Panc1 (cell line): ENCODE data around the gene CHCHD2. TPM values are rescaled to one million over a fixed set of nuclear protein-coding genes. Genes with fewer than 3 reads are reported as not detected.
"Not testable (repeated sequence)": the region's sequence is repeated elsewhere in the genome, so short reads cannot be mapped to it uniquely, and the experiment has no call there.

Experiments
- ATAC-seq: fragments of 200-7000 bp; cut with Tn5 transposase; 2 replicates; pipeline ENCODE4 v1.9.1; 2020; ENCODE audit warnings: mild to moderate bottlenecking, moderate library complexity
- BruUV-seq: library from RNA; stranded (reverse); fragments of 400-500 nt; replicated peaks from 2 replicates; lab custom pipeline; 2021; lab: Mats Ljungman, UMichigan
- CTCF ChIA-PET: fragments of 300-600 bp; sonication (Branson Sonifier 250); formaldehyde crosslinking; loops from one replicate; lab custom pipeline; 2022; ENCODE audit warnings: antibody characterized with exemption; lab: Charles Lee
- POLR2A ChIA-PET: fragments of 300-600 bp; sonication (Branson Sonifier 250); formaldehyde crosslinking; loops from one replicate; lab custom pipeline; 2022; ENCODE audit warnings: antibody characterized with exemption; lab: Charles Lee
- DNase-seq: peaks from one replicate; pipeline ENCODE4 v3.0.0-alpha.2; 2010; ENCODE audit warnings: low read depth, low spot score
- H3K27ac ChIP-seq: 2 replicates; pipeline ENCODE4 v1.5.1; 2011; ENCODE audit warnings: mild to moderate bottlenecking, low read length, inconsistent platforms
- H3K27me3 ChIP-seq: fragments of 200-500 bp; sonication (Bioruptor generic); 2 replicates; pipeline ENCODE4 v1.6.0; 2014; ENCODE audit warnings: low read length, inconsistent platforms; ENCODE audit not compliant: control insufficient read depth, insufficient read depth
- H3K36me3 ChIP-seq: fragments of 200-500 bp; sonication (Bioruptor generic); 2 replicates; pipeline ENCODE4 v1.5.1; 2014; ENCODE audit warnings: inconsistent platforms, mild to moderate bottlenecking, low read length, moderate library complexity; ENCODE audit not compliant: control insufficient read depth, insufficient read depth
- H3K4me1 ChIP-seq: 2 replicates; pipeline ENCODE4 v1.5.1; 2011; ENCODE audit warnings: inconsistent platforms, mild to moderate bottlenecking, low read length, moderate library complexity; ENCODE audit not compliant: control insufficient read depth, insufficient read depth
- H3K4me3 ChIP-seq, 2 experiments: 2 replicates each; pipeline ENCODE4 v1.5.1; 2011 to 2012; ENCODE audit warnings: low read depth in 2 of 2, low read length in 2 of 2, mild to moderate bottlenecking in 2 of 2, inconsistent platforms in 1 of 2, moderate library complexity in 1 of 2
- H3K9me3 ChIP-seq: fragments of 200-500 bp; sonication (Bioruptor generic); 2 replicates; pipeline ENCODE4 v1.5.1; 2014; ENCODE audit warnings: low read depth, mild to moderate bottlenecking, inconsistent platforms, low read length, moderate library complexity; ENCODE audit not compliant: control insufficient read depth, insufficient read depth
- POLR2AphosphoS5 ChIP-seq: IDR thresholded peaks from 2 replicates; pipeline ENCODE4 v1.6.1; 2012; ENCODE audit warnings: mild to moderate bottlenecking, low read depth, low read length, moderate library complexity
- SIN3A ChIP-seq: IDR thresholded peaks from 2 replicates; pipeline ENCODE4 v1.6.1; 2012; ENCODE audit warnings: low read depth, mild to moderate bottlenecking, low read length, moderate library complexity, borderline replicate concordance; ENCODE audit not compliant: insufficient read depth
- TCF7L2 ChIP-seq: IDR thresholded peaks from 2 replicates; pipeline ENCODE4 v1.6.1; 2011; ENCODE audit warnings: mild to moderate bottlenecking, low read depth, low read length, inconsistent platforms
- in situ Hi-C: cut with HindIII; loops from 2 replicates; pipeline ENCODE4 v1.10.0; 2016; ENCODE audit warnings: low sequenced_read_pairs, low pct_unique_long_range_greater_than_20kb
- intact Hi-C: fragments of 100-400 bp; cut with micrococcal nuclease; formaldehyde crosslinking; loops from one replicate; pipeline ENCODE4 v1.10.0; 2022; ENCODE audit not compliant: unreplicated experiment
- total RNA-seq: library from RNA; stranded (reverse); gene quantifications from one replicate; pipeline ENCODE4 v1.2.1, GENCODE V29; 2021; ENCODE audit not compliant: unreplicated experiment
- TF ChIP-seq, protein P1 (sequence below): fragments of 450-650 bp; IDR thresholded peaks from 2 replicates; pipeline ENCODE4 v1.5.1; 2017; ENCODE audit warnings: mild to moderate bottlenecking
- TF ChIP-seq, protein P2 (sequence below), 2 experiments: IDR thresholded peaks; 2 replicates each; pipeline ENCODE4 v1.6.1; 2011 to 2012; ENCODE audit warnings: low read depth in 2 of 2, control low read depth in 1 of 2, low read length in 1 of 2, mild to moderate bottlenecking in 1 of 2, moderate library complexity in 1 of 2; ENCODE audit not compliant: insufficient read depth in 1 of 2

CHCHD2 gene
- total RNA-seq, 1 experiment from 2014 or later = 666 TPM

DNA sequence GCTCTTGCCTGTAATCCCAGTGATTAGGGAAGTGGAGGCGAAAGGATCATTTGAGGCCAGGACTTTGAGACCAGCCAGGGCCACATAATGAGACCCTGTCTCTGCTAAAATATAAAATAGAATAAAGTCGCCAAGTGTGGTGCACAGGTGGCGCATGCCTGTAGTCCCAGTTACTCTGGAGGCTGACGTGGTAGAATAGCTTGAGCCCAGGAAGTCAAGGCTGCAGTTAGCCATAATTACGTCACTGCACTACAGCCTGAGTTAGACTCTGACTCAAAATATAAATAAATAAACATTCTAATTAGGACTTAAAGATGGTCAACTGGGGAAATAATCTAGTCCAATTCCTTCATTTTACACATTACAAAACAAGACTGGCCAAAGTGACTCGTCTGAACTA, 768 bp downstream of the CHCHD2 start:
- POLR2A ChIA-PET = interaction anchor here (0.7 to 1.5 kb wide), 2 partner anchors 12 to 132 kb away, joined by 3 to 10 read pairs; no protein-coding TSS in a partner anchor
- intact Hi-C loops (no loop called here), in situ Hi-C loops (no loop called here)
- CTCF ChIA-PET = interaction anchor here (0.6 to 1.5 kb wide), 3 partner anchors 26 to 61 kb away, joined by 3 to 6 read pairs (median 4); no protein-coding TSS in a partner anchor
- no peak for TF ChIP-seq TCF7L2
- TF ChIP-seq SIN3A = no peak
- TF ChIP-seq POLR2AphosphoS5 = no peak
- peak overlapping the region; percentile 55 to 98 for H3K4me3 ChIP-seq
- H3K27ac ChIP-seq = peak overlapping the region; percentile 98
- H3K9me3 ChIP-seq = no peaks in the 10 kb centered on the region
- H3K27me3 ChIP-seq = no peaks in the 10 kb centered on the region
- TSS peak; percentile 86 for BruUV-seq
- ATAC-seq (peak; percentile 46; the same call in 1 of the 2 replicates), DNase-seq (peak; percentile 46)
- peaks cover 18% of the 10 kb centered on the region for H3K36me3 ChIP-seq
- peaks cover 6% of the 10 kb centered on the region; the same call in 1 of the 2 replicates for H3K4me1 ChIP-seq

DNA sequence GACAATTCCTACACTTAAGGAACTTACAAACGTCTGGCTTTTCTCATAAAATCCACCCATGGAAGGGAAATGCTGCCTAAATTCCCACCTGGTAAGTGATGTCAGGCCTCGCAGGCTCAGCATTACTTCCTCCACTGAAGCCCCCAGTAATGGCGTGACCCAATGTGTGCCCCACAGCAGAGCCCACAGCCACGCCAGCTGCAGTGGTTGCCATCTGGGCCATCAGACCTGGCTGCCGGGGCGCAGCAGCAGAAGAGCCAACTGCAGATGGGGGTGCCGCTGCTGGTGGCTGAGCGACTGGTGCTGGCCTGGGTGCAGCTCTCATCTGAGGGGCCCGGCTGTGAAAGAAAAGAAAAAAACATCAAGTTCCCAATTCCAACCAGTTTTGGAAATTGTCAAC, 2.1 kb downstream of the CHCHD2 start:
- in situ Hi-C loops, ATAC-seq, H3K9me3 ChIP-seq, H3K4me3 ChIP-seq, POLR2A ChIA-PET, H3K4me1 ChIP-seq, BruUV-seq, H3K27ac ChIP-seq, H3K27me3 ChIP-seq, intact Hi-C loops, DNase-seq: not testable (repeated sequence)
- peaks cover 26% of the 10 kb centered on the region for H3K36me3 ChIP-seq
- CTCF ChIA-PET = interaction anchor here (0.7 to 1.0 kb wide), 3 partner anchors 12 to 27 kb away, joined by 3 to 4 read pairs (median 3); no protein-coding TSS in a partner anchor

DNA sequence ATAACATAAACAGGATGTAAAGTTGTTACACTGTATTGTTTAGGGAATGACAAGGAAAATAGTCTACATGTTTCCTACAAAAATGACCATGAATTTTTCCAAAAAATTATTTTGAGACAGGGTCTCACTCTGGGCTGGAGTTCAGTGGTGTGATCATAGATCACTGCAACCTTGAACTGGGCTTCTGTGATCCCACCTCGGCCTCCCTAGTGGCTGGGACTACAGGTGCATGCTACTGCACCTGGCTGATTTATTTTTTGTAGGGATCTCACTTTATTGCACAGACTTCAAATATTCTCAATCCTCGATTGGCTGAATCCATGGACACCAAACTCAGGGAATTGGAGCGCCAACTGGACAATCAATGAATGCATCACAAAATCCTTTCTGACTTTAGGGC, 6.6 kb downstream of the CHCHD2 start:
- CTCF ChIA-PET = no interaction called here
- peaks cover 26% of the 10 kb centered on the region for H3K36me3 ChIP-seq
- no TSS peak for BruUV-seq
- in situ Hi-C loops = no loop called here
- intact Hi-C loops = no loop called here
- H3K27ac ChIP-seq = no peak overlapping the region
- 0 out of 2 replicates have a peak, but pooled peaks cover 3% of the 10 kb centered on the region for H3K4me1 ChIP-seq
- no peaks in the 10 kb centered on the region for H3K27me3 ChIP-seq
- H3K4me3 ChIP-seq = no peak overlapping the region
- ATAC-seq = no peak
- no peaks in the 10 kb centered on the region for H3K9me3 ChIP-seq
- TF ChIP-seq, protein P1, sequence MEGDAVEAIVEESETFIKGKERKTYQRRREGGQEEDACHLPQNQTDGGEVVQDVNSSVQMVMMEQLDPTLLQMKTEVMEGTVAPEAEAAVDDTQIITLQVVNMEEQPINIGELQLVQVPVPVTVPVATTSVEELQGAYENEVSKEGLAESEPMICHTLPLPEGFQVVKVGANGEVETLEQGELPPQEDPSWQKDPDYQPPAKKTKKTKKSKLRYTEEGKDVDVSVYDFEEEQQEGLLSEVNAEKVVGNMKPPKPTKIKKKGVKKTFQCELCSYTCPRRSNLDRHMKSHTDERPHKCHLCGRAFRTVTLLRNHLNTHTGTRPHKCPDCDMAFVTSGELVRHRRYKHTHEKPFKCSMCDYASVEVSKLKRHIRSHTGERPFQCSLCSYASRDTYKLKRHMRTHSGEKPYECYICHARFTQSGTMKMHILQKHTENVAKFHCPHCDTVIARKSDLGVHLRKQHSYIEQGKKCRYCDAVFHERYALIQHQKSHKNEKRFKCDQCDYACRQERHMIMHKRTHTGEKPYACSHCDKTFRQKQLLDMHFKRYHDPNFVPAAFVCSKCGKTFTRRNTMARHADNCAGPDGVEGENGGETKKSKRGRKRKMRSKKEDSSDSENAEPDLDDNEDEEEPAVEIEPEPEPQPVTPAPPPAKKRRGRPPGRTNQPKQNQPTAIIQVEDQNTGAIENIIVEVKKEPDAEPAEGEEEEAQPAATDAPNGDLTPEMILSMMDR = no peak
- TF ChIP-seq POLR2AphosphoS5 = no peak
- no peak for TF ChIP-seq TCF7L2
- TF ChIP-seq SIN3A = no peak
- TF ChIP-seq, protein P2, sequence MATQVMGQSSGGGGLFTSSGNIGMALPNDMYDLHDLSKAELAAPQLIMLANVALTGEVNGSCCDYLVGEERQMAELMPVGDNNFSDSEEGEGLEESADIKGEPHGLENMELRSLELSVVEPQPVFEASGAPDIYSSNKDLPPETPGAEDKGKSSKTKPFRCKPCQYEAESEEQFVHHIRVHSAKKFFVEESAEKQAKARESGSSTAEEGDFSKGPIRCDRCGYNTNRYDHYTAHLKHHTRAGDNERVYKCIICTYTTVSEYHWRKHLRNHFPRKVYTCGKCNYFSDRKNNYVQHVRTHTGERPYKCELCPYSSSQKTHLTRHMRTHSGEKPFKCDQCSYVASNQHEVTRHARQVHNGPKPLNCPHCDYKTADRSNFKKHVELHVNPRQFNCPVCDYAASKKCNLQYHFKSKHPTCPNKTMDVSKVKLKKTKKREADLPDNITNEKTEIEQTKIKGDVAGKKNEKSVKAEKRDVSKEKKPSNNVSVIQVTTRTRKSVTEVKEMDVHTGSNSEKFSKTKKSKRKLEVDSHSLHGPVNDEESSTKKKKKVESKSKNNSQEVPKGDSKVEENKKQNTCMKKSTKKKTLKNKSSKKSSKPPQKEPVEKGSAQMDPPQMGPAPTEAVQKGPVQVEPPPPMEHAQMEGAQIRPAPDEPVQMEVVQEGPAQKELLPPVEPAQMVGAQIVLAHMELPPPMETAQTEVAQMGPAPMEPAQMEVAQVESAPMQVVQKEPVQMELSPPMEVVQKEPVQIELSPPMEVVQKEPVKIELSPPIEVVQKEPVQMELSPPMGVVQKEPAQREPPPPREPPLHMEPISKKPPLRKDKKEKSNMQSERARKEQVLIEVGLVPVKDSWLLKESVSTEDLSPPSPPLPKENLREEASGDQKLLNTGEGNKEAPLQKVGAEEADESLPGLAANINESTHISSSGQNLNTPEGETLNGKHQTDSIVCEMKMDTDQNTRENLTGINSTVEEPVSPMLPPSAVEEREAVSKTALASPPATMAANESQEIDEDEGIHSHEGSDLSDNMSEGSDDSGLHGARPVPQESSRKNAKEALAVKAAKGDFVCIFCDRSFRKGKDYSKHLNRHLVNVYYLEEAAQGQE (IDR thresholded peaks at IDR 0.05; ENCODE audit: insufficient read depth in 1 of 2, low read depth in 2 of 2, low read length in 1 of 2) = no peak
- no peak for DNase-seq
- POLR2A ChIA-PET = no interaction called here

DNA sequence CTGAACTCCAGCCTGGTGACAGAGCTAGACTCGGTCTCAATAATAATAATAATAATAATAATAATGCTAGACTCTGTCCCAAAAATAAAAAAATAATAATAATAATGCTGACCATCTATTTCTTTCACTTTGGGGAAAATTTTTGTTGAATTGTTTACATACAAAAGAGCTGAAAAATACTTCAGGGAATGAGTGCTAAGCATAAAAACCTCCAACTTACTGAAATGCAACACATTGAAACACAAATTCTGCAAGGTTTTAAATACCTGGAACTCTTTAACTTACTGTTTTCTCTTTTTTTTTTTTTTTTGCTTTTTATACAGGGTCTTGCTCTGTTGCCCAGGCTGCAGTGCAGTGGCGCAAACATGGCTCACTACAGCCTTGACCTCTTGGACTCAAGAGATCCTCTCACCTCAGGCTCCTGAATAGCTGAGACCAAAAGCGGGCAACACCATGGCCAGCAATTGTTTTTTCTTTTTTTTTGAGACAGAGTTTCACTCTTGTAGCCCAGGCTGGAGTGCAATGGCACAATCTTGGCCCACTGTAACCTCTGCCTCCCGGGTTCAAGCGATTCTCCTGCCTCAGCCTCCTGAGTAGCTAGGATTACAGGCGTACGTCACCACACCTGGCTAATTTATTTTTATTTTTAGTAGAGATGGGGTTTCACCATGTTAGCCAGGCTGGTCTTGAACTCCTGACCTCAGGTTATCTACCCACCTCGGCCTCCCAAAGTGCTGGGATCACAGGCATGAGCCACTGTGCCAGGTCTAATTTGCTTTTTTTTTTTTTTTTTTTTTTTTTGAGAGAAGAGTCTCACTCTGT, 7.9 kb downstream of the CHCHD2 start:
- H3K4me1 ChIP-seq, intact Hi-C loops, H3K9me3 ChIP-seq, DNase-seq, H3K4me3 ChIP-seq, ATAC-seq, H3K27me3 ChIP-seq, in situ Hi-C loops, BruUV-seq, H3K27ac ChIP-seq: not testable (repeated sequence)
- CTCF ChIA-PET = interaction anchor here (0.6 kb wide), 1 partner anchor 47 kb away, joined by 3 read pairs; the partner anchor contains the start of genes CCT6A and PSPH
- H3K36me3 ChIP-seq = peaks cover 19% of the 10 kb centered on the region
- POLR2A ChIA-PET = interaction anchor here (0.7 kb wide), 1 partner anchor 365 kb away, joined by 5 read pairs; no protein-coding TSS in a partner anchor
